DMS 273 (cell line): ENCODE results near the gene RGS3.
"Not testable (repeated sequence)": the region's sequence is repeated elsewhere in the genome, so short reads cannot be mapped to it uniquely, and the experiment has no call there.

ENCODE experiments used
- DNase-seq: peaks from one replicate; lab custom pipeline; 2025; ENCODE audit not compliant: unreplicated experiment; lab: John Stamatoyannopoulos, UW

The RGS3 gene

DNA sequence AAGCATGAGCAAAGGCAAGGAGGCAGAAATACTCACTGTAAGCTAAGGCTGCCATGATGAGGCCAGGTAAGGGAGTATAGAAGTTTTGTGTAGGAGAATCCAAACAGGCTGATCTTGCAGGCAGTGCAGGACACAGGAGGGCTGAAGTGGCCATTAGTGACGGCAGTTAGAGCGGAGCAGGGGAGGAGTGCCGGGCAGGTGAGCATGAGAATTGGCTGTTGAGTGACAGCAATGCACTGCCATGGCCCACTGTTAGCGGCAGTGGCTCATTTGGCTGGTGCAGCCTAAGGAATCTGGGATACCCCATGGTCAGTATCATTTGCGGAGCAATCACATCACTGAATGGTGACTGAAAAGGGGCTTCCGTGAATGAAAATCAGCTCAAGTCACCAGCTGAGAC lies 22.8 kb downstream of the RGS3 start:
- DNase-seq: no peak

DNA sequence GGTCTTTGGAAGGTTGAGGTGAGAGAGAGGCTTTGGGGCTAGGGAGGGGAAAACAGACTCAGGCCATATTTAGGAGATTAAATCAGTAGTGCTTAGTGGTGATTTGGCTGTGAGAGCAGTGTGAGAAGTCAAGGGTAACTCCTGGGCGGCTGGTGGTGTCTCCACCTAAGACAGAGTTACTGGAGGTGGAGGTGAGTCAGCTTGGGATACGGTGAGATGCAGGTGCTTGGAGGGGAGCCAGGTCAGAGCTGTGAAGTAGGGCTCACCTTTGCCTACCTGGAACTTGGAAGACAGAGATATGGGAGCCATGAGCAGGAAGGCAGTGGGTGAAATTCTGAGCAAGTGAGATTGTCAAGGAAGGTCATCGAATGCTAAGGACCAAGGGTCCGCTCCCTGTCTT lies 24.5 kb downstream of the RGS3 start:
- no peak for DNase-seq

DNA sequence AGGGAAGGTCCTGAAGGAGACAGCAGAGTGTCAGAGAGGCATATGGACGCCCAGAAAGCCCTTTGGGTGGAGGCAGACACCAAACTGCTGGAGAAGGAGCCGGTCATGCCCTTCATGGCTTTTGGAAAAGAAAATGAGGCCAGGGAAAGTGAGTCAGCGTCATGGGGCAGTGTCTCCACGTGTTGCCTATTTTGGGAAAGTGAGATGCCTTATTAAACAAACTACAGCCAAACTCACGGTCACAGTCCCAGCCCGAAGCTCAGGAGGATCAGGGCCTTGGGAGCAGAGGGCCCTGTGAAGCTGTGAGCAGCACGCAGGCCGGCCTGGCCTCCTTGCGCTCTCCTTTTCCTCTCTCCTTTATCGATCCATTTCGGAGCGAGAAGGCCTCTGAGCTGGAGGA lies 25.0 kb downstream of the RGS3 start:
- DNase-seq: no peak

DNA sequence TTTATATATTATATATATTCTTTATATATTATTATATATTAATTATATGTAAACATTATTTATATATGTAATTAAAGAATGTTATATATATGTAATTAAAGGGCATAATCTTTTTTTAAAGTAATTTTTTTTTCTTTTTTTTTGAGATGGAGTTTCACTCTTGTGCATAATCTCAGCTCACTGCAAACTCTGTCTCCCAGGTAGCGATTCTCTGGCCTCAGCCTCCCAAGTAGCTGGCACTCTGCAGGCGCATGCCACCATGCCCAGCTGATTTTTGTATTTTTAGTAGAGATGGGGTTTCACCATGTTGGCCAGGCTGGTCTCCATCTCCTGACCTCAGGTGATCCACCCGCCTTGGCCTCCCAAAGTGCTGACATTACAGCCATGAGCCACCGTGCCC lies 27.6 kb downstream of the RGS3 start:
- not testable (repeated sequence) for DNase-seq

DNA sequence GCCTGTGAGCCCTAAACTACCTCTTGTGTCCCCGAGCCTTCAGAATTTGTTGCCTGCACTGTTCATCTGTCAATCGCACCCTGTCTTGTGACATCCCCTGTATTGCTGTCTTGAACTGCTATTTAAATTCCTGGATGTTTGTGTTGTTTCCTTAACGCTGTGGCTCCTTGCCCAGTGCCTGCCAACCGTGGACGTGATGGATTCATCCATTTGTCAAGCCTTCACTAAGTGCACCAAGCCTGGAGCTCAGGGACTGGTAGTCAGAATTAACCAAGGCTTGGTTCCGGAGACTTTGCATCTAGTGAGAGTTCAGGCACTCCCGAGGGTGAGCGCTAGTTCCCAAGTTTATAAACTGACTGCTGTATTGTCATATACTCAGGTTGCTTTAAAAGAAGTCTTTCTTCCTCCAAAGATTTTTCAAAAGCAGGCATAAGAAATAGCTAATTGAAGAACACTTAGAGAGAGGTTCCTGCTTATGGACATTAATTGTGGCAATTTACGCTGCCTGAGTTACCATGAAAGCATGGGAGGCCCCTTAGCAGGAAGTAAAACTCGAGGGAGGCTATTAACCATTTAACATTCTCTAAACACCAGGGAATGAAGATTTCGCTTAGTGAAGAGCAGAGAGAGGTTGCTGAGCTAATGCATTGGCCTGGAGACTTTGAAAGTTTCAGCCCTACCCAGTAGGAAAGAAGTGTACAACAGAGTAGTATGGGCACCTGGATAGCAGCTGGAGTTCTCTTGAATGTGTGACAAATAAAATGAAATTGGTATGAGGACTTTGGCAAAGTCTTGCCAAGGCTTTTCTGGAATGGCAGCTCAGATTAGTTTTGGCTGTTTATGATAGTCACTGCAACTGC lies 29.0 kb downstream of the RGS3 start:
- DNase-seq: peak; percentile 76

DNA sequence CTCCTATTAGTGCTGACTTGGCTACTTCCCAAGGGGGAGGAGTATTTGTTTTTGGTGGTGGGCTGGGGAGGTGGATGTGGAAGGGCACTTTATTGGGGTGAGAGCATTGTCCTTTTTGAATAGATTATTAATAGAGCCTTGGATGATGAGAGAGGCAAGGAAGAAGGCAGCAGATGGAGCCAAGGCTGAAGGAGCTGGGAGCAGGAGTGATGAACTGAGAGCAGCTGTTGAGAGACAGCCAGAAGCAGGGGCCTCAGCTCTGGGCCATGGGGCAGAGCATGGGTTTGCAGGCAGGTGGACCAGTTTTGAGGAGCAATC lies 29.6 kb downstream of the RGS3 start:
- peak; percentile 66 for DNase-seq

DNA sequence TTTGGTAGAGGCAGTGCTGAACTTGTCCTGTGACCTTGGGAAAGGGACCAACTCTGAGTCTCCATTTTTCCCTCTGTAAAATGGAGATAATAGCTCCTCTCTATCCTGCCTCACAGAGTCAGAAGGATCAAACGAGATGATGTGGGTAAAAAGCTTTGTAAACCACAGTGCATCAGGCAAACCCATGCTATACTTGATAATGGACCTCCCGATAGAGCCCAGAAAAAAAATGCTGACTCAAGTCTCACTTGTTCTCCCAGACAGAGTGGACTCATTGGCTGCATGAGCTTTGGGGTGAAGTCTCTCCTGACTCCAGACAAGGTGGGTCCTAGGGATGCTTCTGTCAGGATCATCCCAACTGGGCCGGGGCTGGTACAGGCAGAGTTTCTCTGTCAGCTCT lies 32.0 kb downstream of the RGS3 start:
- no peak for DNase-seq

DNA sequence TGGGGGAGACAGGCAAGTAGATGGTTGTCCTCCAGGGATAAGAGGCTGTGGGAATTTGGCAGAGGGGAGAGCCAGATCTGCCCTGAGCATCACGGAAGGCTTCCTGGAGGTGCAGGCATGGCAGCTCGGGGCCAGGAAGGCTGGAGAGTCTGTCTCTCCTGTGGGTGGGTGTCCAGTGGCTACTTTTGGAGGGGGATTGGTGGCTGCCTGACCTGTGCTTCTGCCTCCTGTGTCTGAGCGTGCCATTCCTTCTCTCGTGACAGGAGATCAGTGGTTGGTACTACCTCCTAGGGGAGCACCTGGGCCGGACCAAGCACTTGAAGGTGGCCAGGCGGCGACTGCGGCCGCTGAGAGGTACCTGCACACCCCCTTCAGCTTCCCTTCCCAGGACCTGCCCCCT lies 33.5 kb downstream of the RGS3 start:
- no peak for DNase-seq

DNA sequence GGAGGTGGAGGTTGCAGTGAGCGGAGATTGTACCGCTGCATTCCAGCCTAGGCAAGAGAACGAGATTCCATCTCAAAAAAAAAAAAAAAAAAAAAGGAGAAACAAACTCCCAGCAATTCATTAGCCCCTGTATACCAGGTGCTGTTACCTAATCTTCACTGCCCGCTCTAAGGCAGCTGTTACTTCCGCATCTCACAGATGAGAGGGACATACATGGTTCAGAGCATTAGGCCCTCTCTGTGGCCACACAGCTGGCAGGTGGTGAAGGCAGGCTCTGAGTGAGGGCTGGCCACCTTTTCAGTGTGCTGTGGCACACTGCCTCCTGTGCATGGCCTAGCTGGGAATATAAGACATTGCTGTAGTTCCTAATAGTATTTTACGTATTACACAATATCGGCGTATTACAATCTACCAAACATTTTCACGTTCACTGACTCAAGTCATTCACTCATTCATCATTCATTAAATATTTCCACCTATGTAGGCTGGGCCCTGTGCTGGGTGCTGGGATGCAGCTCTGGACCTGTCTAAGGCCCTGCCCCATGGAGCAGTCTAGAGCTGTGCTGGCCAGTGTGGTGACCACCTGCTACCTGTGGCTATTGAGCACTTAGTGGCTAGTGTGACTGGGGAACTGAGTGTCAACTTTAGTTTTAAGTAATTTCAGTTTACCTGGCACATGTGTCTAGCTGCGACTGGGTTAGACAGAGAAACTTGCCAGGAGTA lies 35.8 kb downstream of the RGS3 start:
- peak; percentile 5 for DNase-seq

DNA sequence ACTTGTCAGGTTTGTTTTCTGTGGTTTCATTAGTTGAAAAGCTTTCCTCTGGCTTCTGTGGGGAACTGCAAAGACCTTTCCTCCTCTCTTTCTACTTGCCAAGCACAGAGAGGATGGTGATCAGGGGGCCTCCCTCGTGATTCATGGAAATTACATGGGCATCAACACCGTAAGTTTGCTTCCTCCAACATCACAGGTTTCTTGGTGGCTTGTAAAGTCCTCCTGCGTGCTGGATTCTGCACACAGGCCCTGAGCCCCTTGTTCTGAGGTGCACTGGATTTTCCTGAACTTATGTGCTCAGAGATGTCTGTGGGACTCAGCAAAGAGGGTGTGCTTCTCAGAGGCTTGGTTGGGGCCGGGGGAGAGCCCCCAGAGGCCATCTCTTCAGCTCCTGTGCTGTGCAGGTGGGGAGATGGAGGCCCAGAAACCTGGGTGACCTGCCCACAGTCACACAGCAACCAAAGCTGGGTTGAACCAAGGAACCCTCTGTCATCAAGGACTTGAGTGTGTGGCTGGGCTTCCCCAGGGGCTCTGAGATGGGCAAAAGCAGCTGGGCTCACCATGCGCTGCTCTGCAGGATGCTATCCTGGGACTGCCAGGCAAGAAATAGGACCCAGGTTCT lies 36.5 kb downstream of the RGS3 start:
- DNase-seq: no peak

DNA sequence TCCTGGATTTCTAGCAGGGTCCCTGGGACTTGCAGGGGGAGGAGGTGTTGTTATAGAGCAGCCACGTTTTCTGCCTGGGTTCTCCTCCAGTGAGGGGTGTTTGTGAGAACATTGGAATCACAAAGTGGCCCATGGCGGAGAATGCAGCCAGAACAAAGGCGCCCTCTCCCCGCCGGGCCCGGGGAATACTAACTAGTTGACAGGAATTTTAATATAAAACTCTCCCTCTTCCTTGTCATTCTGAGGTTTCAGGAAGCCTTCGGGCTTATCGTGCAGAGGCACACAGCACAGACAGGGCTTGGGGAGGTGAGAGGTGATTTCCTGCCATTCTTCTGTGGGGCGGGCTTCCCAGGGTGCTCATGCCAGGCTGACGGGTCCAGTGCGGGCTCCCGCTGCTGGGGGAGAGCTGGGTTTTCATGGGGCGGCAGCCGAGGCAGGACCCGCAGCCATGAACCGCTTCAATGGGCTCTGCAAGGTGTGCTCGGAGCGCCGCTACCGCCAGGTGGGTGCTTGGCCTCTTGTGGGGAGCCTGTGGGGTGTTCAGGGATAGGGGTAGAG lies 37.7 kb downstream of the RGS3 start:
- no peak for DNase-seq

DNA sequence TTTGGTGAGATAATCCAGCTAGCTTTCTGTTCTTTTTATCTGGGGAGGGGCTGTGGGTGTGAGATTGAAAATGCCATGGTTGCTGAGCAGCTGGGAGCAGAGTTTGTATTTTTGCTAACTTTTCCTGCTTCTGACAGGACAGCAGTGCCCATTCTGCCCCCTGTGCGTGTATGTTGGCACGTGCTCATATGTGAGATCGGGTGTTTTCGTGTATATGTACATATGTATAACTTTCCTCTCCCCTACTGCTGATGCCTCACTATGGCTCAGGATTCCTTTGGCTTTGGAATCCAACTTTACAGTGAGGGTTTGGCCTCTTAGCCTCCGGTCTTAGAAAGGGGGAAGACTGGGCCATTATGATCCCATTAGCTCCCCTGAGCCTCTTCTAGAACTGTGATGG lies 38.3 kb downstream of the RGS3 start:
- no peak for DNase-seq

DNA sequence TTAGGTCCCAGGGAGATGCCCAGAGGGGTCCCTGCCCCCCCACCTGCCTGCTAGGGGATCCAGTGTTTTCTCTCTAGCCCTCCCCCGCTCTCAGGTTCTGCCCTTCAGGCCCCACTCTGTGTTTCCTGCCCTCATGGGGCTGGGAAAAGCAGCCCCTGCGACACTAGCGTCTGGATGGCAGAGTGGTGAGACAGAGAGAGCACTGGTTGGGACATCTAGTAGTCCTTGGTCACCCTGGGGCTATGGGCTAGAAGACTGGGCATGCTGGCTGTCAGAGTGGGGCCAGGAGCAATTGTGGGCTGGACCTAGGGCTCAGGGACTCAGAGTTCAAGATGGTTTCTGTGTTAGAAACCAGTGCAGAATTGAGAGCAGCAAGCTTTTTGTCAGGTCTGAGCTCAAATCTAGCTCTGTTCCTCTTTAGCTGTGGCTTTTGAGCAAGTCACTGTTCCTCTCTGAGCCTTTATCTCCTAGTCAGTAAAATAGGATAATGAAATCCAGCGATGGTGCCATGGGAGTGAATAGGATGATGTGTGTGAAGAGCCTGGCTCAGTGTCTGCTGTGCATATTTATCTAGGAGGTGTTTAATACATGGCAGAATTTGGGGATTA lies 39.0 kb downstream of the RGS3 start:
- DNase-seq: no peak

DNA sequence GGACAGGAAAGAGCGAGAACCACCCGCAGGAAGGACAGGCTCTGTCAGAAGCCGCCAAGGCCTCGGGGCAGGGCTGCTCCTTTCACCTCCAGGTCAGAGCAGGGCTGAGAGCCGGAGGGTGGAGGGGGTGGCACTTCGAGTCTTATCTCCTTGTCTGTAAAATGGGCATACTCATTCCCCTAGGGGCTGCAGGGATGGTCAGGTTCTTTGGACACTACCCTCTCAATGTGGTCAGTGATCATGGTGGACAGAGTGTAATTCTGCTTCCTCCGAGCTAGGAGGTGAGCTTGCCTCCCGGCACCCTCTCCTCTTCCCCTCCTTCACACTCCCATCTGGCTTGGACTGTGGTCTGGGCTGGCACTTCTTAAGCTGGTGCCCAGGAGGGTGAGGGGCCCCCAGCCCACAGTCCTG lies 39.6 kb downstream of the RGS3 start:
- no peak for DNase-seq

DNA sequence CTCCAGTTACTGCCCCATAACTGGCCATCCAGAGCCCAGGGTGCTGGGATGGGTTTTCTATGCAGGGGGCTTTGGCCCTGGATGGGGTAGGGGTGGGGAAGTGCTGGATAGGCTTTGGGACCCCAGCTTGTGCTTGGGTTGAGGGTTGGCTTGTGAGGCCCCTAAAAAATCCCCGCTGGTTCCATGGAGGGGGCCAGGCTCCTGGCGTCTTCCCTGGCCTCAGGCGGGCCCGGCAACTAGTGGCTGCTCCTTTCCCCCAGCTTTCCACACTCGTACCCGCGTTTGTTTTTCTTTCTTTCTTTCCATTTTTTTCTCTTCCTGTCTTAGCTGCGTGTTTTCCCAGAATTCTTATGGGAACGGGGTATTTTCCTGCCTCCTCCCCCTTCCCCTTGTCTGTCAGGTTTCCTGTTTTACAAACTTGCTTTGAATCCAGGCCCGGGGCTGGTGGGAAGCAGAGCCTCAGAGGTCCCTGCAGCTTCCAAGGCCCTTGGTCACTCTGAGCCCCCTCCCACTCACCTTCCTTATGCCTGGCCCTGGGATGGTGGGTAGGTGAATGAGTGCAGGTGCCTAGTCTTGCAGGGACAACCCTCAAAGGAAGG lies 40.2 kb downstream of the RGS3 start:
- no peak for DNase-seq

DNA sequence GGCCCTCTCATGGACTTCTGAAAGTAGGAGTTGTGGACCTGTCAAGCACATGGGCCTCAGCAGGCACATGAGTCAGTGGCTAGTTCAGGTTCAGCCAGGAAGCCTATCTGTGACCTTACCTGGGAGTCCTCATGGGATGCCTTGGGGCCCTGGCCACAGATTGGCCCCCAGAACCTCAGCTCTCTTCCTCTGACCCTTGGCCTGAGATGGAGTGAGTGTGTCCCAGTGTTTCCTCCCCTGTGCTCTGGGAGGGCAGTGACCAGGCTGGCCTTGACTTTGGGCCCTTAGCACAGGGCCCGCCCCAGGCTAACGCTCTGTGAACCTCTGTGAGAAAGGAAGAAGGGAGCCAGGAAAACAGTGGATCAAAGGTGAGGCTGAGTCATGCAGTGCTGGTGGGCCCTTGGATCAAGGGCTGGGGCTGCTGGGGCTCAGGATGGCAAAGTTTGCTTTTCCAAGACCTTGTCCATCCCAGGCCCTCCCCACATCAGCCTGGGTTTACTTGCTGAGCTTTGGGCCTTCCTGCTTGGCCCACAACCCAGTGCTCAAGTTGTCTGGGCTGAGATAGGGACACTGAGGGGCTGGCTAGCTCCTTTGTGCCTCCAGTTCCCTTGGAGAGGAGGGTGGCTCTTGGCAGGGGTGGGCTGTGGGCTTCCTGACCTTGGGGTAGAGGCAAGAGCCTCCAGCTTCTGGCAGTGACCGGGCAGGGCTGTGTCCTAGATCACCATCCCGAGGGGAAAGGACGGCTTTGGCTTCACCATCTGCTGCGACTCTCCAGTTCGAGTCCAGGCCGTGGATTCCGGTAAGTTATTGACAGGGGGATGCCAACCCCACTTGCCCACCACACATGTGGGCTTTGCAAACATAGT lies 41.4 kb downstream of the RGS3 start:
- DNase-seq: no peak

DNA sequence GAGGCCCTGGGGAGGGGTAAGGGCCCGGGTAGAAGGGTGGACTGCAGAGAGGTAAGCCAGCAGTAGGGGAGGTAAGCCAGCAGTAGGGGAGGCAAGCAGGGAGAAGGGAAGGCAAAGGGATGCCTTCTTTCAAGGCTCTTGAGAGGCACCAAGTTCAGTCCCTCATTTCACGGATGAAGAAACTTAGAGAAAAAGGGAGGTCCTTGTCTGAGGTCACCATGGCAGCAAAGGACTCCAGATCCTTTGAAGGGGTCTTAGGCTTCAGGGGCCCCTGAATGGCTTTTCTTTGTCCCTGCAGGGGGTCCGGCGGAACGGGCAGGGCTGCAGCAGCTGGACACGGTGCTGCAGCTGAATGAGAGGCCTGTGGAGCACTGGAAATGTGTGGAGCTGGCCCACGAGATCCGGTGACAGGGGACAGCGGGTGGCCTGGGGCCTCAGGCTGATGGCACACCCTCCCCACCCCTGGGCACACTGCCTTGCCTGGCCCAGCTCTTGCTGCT lies 42.6 kb downstream of the RGS3 start:
- no peak for DNase-seq

DNA sequence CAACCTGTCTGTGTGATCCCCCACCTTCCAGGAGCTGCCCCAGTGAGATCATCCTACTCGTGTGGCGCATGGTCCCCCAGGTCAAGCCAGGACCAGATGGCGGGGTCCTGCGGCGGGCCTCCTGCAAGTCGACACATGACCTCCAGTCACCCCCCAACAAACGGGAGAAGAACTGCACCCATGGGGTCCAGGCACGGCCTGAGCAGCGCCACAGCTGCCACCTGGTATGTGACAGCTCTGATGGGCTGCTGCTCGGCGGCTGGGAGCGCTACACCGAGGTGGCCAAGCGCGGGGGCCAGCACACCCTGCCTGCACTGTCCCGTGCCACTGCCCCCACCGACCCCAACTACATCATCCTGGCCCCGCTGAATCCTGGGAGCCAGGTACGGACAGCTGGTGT lies 43.7 kb downstream of the RGS3 start:
- no peak for DNase-seq

DNA sequence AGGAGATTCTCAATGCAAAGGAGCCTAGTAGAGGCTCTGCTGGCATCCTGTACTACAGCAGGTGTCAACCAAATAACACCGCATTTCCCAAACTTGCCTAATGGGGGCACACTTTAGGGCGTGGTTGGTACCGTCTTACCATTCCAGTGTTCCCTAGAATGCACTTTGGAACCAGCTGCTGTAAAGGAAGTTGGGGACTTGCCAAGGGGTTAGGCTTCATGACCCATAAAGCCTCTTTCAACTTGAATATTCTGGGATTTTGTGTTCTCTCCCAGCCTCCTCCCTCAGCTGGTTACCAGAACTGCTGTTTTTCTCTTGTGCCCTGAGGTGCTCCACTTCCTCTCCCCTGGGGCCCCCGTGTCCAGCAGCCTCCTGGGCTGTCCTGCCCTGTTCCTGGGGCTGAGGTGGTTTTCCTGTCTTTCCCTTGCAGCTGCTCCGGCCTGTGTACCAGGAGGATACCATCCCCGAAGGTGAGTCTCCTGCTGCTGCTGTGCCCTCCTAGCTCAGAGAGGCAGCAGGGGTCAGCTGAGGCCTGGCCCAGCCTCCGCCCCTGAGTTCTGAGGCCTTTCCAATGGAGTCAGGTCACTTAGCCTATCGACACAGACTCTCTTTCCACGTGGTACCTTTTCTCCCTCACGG lies 44.7 kb downstream of the RGS3 start:
- DNase-seq: peak; percentile 71

DNA sequence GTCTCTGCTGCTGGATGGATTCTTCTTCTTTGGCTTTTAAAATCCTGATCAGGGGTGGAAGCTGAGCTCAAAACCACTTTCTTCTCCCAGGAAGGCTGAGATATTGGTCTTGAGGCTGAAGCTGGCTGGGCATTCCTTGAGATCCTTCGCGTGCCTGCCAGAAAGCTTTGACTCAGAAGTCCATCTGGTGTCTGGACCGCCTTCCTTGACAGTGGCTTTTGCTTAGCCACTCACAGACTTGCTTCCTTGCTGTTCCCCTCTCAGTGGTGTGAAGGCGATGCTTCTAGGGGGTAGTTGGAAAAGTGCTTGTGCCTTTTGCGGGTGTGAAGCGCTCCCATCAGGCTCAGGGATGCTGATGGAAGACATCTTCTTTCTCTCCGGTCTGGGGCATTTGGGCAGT lies 45.9 kb downstream of the RGS3 start:
- DNase-seq: no peak
